Retinal pigment epithelial cell (primary cell): ENCODE results near the gene GHR.

ENCODE experiments used
- DNase-seq: peaks from one replicate; pipeline ENCODE4 v3.0.0-alpha.2; 2010; ENCODE audit warnings: low read depth
- H3K4me3 ChIP-seq: 2 replicates; pipeline ENCODE4 v1.5.1; 2011; ENCODE audit warnings: mild to moderate bottlenecking, low read length, control low read depth, moderate library complexity
- CTCF ChIP-seq: conservative IDR thresholded peaks from 2 replicates; pipeline ENCODE4 v1.5.1; 2011; ENCODE audit warnings: low read depth, low read length, control low read depth, inconsistent platforms

Gene GHR

GRCh38 chr5:42770003-42770402 lies 346.8 kb downstream of the GHR start:
- no peak for TF ChIP-seq CTCF
- no peak overlapping the region for H3K4me3 ChIP-seq

More at GRCh38 chr5:42770003-42770402, 346.8 kb downstream of the GHR start:
- DNase-seq, result no peak
